ENCODE measurements around the gene SH2D2A.

SH2D2A gene

GRCh38 chr1:156822680-156823079 lies 6.0 kb upstream of the SH2D2A start:
- no peak for DNase-seq

DNA sequence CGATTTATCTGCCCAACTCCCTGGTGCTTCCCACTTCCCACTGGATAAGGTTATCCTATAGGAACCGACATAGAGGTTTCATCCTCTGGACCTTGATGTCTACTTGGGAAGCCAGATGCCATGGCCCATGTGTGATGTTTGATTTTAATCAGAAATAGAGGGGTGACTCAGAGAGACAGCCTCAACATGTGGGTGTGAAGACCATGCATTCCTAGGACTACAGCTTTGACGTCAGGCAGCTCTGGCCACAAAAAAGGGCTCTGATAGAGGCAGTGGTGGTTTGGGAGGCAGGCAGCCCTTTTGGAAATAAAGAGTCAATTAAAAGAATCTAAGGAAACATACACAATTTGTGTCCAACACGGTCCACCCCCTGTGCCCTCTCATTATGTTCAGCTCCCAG lies 5.2 kb upstream of the SH2D2A start:
- no peak for DNase-seq

GRCh38 chr1:156815961-156816422 lies 656 bp downstream of the SH2D2A start:
- DNase-seq, result no peak

- DNase-seq, result no peak
Observed at GRCh38 chr1:156815307-156815826, 1.3 kb downstream of the SH2D2A start.

GRCh38 chr1:156814571-156815260 lies 1.9 kb downstream of the SH2D2A start:
- DNase-seq, result peak; percentile 25

DNA sequence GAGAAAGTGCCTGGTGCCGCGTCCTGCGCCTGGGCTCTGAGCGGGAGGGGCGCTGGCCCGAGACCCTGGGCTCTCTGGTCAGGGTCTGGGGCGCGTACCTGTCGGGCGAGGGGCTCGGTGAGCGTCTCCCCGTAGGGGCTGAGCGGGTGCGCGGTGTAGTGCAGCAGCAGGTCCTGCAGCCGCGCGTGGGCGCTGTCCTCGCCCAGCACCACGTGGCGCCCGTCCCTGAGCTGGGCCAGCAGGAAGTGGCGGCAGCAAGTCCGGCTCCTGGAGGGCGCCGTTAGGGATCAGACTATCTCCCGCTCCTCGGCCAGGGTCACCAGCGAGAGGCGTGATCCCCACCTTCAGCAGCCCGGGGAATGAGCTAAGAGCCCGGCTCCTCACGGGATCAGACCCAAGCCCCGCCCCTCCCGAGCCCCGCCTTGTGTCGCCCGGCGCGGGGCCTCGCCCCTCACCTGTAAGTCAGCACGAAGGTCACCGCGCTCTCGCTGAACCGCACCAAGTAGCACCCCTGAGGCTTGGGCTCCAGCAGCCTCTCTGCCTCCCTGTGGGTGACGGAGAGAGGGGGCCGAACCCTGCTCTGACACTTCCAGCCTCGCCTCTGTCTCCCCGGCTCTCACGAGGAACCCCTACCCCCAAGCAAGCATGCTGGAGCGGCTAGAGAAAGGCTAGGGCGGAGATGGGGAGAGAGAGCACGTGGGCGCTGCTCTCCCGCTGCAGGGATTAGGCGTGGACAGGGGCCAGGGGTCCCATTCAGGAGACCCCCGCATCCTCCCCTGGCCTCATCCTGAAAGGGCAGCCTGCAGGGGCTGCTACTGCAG lies 2.7 kb downstream of the SH2D2A start:
- DNase-seq, result peak; percentile 65

- DNase-seq, result no peak
Observed at GRCh38 chr1:156813298-156813697, 3.4 kb downstream of the SH2D2A start.

- DNase-seq, result no peak
Observed at GRCh38 chr1:156812293-156812990, 4.2 kb downstream of the SH2D2A start.

DNA sequence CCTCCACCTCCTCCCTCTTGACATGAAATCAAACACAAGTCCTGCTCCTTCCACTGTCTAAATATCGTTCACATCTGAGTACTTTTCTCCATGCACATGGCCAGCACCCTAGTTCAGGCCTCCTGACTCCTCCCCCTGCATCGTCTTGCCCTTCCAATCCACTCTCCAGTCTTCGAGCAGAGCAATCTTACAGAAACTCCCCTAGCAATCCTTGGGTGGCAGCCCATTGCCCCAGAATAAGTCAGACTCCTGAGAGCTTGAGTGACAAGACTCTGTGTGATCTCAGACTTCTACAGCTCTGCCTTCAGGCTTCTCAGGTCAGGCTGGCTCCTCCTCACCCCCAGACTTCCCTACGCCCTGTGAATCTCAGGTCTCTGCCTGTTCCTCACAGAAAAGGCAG lies 5.5 kb downstream of the SH2D2A start:
- DNase-seq, result no peak

- DNase-seq, result no peak
Observed at GRCh38 chr1:156809711-156810366, 6.8 kb downstream of the SH2D2A start.

DNA sequence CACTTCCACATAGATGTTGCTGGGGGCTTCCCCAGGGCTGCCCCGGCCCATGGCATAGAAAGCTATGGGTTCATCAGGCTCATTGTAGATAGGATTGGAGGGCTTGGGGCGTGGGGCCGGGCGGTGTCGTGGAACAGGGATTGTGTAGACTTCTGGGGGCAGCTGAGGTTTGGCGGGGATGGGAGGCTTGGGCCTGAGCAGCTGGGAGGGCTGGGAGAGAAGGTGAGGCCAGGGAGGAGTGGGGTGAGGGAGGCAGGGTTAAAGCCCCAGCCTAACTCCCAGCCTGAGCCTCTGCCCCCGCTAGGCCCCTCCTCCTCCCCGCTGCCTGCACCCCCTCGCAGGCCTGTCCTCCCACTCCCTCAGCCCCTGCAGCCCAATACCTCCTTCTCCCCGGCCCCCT lies 7.4 kb downstream of the SH2D2A start:
- no peak for DNase-seq

GRCh38 chr1:156808186-156809030 lies 8.2 kb downstream of the SH2D2A start:
- no peak for DNase-seq

DNA sequence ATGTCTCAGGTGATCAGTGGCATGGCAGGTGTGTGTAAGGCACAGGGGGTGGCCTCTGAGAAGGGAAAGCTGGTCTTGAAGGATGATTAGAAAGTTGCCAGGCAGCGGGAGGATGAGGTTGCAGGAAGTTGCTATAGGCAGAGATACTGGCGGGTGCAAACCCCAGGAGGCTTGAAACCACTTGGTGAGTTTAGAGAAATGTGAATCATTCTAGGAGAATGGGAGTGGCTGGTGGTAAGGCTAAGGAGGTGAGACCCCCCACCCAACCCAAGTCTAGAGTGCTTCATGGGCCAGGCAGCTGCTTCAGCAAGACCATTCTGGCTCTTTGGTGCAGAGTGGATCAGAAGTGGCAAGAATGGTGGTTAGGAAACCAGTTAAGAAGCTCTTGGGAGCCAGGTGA lies 9.0 kb downstream of the SH2D2A start:
- no peak for DNase-seq

- no peak for DNase-seq
Observed at GRCh38 chr1:156806512-156807440, 9.9 kb downstream of the SH2D2A start.

GRCh38 chr1:156805766-156806511 lies 10.7 kb downstream of the SH2D2A start:
- no peak for DNase-seq

- DNase-seq, result no peak
Observed at GRCh38 chr1:156804572-156805243, 11.9 kb downstream of the SH2D2A start.

GRCh38 chr1:156804026-156804425 lies 12.6 kb downstream of the SH2D2A start:
- DNase-seq, result no peak

DNA sequence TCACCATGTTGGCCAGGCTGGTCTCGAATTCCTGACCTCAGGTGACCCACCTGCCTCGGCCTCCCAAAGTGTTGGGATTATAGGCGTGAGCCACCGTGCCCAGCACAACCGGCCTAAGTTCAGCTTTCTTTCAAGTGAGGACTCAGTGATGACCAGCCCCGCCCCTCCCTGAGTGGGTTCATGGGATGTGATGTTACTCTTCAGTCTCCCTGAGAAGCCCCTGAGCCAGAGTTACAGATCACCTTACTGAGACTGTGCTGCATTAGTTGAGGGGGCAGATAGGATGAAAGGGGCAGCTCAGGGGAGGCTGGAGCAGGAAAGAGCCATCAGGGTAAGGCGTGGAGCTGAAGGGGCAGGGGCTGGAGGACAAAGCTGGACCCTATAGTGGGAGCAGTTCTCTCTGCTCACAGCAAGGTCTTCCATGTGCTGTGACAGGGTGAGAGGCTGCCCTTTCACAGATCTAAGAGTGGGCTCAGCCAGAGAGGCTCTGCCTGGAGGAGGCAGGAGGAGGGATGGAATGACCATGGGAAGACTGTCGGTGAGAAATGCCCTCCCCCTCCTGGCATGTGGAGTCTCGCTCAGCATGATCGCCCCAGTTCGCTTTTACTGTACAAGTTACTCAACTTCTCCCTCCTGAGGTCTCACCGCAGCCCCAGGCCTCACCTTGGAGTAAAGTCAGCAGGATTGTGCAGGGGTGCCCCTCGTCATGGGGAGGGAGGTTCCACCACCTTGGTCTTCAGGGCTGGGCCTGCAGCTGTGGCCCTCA lies 13.4 kb downstream of the SH2D2A start:
- DNase-seq, result no peak

Measured in CD4-positive, alpha-beta T cell treated with Interferon gamma for 1 hour (primary cell).